Dendritic cell treated with granulocyte-macrophage colony-stimulating factor and Interleukin-4, amounts not matched to agents 40 ng/mL and 50 ng/mL, for 4 days (primary cell): ENCODE results near the gene ARID1A.

Experiments
- H3K27ac Mint-ChIP-seq: one replicate; pipeline ENCODE4 v1.8.0; 2022; ENCODE audit warnings: mild to moderate bottlenecking, mixed read lengths
- H3K27me3 Mint-ChIP-seq: one replicate; pipeline ENCODE4 v1.8.0; 2022; ENCODE audit warnings: mild to moderate bottlenecking, mixed read lengths
- H3K36me3 Mint-ChIP-seq: one replicate; pipeline ENCODE4 v1.8.0; 2022; ENCODE audit warnings: low read depth, mixed read lengths
- H3K4me1 Mint-ChIP-seq: one replicate; pipeline ENCODE4 v1.8.0; 2022; ENCODE audit warnings: low read depth, mixed read lengths
- H3K4me3 Mint-ChIP-seq: one replicate; pipeline ENCODE4 v1.8.0; 2022; ENCODE audit warnings: mild to moderate bottlenecking, moderate library complexity, mixed read lengths
- H3K9me3 Mint-ChIP-seq: one replicate; pipeline ENCODE4 v1.8.0; 2022; ENCODE audit warnings: mixed read lengths
- intact Hi-C: fragments of 100-400 bp; cut with micrococcal nuclease; formaldehyde crosslinking; loops from one replicate; pipeline ENCODE4 v1.15.0; 2022

The ARID1A gene

DNA sequence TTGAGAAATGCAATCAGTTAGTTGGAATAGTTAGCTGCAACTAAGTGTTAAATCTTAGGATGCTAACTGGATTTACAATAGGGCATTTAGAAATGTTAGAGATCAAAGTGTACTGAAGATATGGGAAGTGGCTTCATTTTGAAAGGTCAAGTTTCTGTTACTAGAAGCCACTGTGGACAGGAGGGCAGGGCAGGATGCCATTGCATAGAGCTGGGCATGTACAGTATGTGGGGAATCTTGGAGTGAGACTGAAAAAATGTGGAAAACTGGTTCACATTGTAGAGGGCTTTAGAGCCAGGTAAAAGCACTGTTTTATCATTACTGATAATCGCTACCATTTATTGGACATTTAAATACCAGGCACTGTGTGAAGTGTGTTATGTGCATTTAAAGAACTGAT is 31.0 kb downstream of the ARID1A start:
- Mint-ChIP-seq H3K27me3 (no peaks in the 10 kb centered on the region), H3K9me3 (no peaks in the 10 kb centered on the region), H3K36me3 (peaks cover 53% of the 10 kb centered on the region), H3K4me3 (no peak overlapping the region), H3K27ac (no peak overlapping the region), H3K4me1 (peaks cover 67% of the 10 kb centered on the region)
- intact Hi-C loops: loop anchor here (1.0 to 10.0 kb wide), 2 partner anchors 12 to 58 kb away; partner anchors contain the start of gene PIGV

GRCh38 chr1:26727476-26727875 is 31.7 kb downstream of the ARID1A start:
- Mint-ChIP-seq H3K9me3 (no peaks in the 10 kb centered on the region), H3K4me1 (peaks cover 60% of the 10 kb centered on the region), H3K4me3 (no peak overlapping the region), H3K36me3 (peaks cover 53% of the 10 kb centered on the region), H3K27me3 (no peaks in the 10 kb centered on the region), H3K27ac (no peak overlapping the region)
- intact Hi-C loops: loop anchor here (10.0 kb wide), 1 partner anchor 57 kb away; the partner anchor contains the start of gene PIGV

DNA sequence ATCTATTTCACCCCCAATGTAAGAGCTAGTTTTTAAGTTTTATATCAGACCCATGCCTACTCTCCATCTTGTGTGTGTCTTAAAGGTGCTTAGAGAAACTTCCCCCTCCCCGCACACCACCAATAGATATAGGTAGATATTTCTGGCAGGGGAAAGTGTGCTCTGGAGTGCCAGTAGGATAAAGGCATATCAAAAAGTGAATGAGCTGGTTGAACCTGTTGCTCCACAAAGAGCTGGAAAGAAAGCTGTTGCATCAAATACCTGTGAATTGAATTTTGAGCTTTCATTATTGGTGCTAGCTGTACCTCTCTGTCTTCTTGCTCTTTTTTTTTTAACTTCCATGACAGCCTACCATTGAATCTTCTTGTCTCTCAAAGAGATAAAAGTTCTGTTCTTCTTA is 32.8 kb downstream of the ARID1A start:
- H3K27me3 Mint-ChIP-seq: no peaks in the 10 kb centered on the region
- peaks cover 58% of the 10 kb centered on the region for H3K4me1 Mint-ChIP-seq
- intact Hi-C loops: loop anchor here (10.0 kb wide), 1 partner anchor 56 kb away; the partner anchor contains the start of gene PIGV

GRCh38 chr1:26729633-26730032 is 33.8 kb downstream of the ARID1A start:
- no peak overlapping the region for H3K4me3 Mint-ChIP-seq
- no peaks in the 10 kb centered on the region for H3K27me3 Mint-ChIP-seq
- H3K27ac Mint-ChIP-seq: no peak overlapping the region
- H3K36me3 Mint-ChIP-seq: peaks cover 75% of the 10 kb centered on the region
- no peaks in the 10 kb centered on the region for H3K9me3 Mint-ChIP-seq
- H3K4me1 Mint-ChIP-seq: peaks cover 56% of the 10 kb centered on the region
- intact Hi-C loops: loop anchor here (10.0 kb wide), 1 partner anchor 55 kb away; the partner anchor contains the start of gene PIGV

More for the DNA sequence above, 32.8 kb downstream of the ARID1A start:
- Mint-ChIP-seq H3K27ac (no peak overlapping the region), H3K9me3 (no peaks in the 10 kb centered on the region), H3K4me3 (no peak overlapping the region), H3K36me3 (peaks cover 65% of the 10 kb centered on the region)

DNA sequence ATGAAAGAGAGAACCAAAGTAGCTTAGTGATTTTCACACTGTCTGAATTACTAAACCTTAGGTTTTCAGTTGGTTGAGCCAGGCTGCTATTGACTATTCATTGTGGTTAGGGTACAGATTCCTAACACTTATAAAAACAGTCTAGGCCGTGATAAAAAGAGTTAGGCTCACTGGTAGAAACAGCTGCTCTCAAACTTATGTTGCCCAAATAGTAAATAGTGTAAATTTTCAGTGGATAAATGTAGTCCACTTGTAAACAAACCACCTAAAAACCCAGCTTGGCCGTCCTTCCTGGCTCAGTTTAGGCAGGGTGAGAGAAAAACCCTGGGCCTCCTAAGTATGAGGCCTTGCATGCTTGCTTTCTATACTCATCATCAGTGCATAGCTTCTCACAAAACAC is 34.9 kb downstream of the ARID1A start:
- intact Hi-C loops: no loop called here
- Mint-ChIP-seq H3K9me3 (no peaks in the 10 kb centered on the region), H3K27me3 (no peaks in the 10 kb centered on the region), H3K4me3 (no peak overlapping the region), H3K4me1 (peaks cover 55% of the 10 kb centered on the region), H3K36me3 (peaks cover 85% of the 10 kb centered on the region), H3K27ac (peak overlapping the region; percentile 30)

GRCh38 chr1:26731233-26731902 is 35.6 kb downstream of the ARID1A start:
- peak overlapping the region; percentile 30 for H3K27ac Mint-ChIP-seq
- no peaks in the 10 kb centered on the region for H3K9me3 Mint-ChIP-seq
- intact Hi-C loops: no loop called here
- peaks cover 85% of the 10 kb centered on the region for H3K36me3 Mint-ChIP-seq
- H3K4me1 Mint-ChIP-seq: peaks cover 48% of the 10 kb centered on the region
- H3K4me3 Mint-ChIP-seq: no peak overlapping the region
- H3K27me3 Mint-ChIP-seq: no peaks in the 10 kb centered on the region

GRCh38 chr1:26733392-26733791 is 37.6 kb downstream of the ARID1A start:
- no peak overlapping the region for H3K4me3 Mint-ChIP-seq
- no peaks in the 10 kb centered on the region for H3K27me3 Mint-ChIP-seq
- no peak overlapping the region for H3K27ac Mint-ChIP-seq
- intact Hi-C loops: no loop called here
- H3K4me1 Mint-ChIP-seq: peaks cover 33% of the 10 kb centered on the region
- no peaks in the 10 kb centered on the region for H3K9me3 Mint-ChIP-seq
- peaks cover 98% of the 10 kb centered on the region for H3K36me3 Mint-ChIP-seq

DNA sequence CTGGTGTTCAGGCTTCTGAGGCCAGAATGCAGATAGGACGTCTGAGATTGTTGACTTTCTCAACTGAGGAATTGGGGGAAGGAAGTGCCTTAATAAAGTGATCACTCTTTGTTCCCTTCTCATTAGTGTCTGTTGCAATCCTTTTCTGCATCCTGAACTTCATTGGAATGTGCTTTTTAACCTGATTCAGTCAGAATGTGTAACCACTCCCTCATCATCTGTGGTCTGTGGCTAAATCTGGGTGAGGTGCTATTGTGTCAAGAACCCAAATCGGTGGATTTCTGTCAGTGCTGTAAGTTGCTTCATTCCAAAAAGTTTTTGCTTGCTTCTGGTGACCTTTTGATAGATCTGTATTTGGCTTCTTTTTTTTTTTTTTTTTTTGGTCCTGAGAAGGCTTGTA is 38.2 kb downstream of the ARID1A start:
- Mint-ChIP-seq H3K27ac (no peak overlapping the region), H3K9me3 (no peaks in the 10 kb centered on the region), H3K36me3 (peaks cover 99% of the 10 kb centered on the region), H3K4me3 (no peak overlapping the region), H3K27me3 (no peaks in the 10 kb centered on the region), H3K4me1 (peaks cover 29% of the 10 kb centered on the region)
- intact Hi-C loops: no loop called here

- Mint-ChIP-seq H3K4me1 (peaks cover 34% of the 10 kb centered on the region), H3K36me3 (peaks cover 99% of the 10 kb centered on the region), H3K27me3 (no peaks in the 10 kb centered on the region), H3K4me3 (no peak overlapping the region), H3K9me3 (no peaks in the 10 kb centered on the region), H3K27ac (no peak overlapping the region)
- intact Hi-C loops: no loop called here
These were observed 38.8 kb downstream of the ARID1A start for GRCh38 chr1:26734501-26735058.

DNA sequence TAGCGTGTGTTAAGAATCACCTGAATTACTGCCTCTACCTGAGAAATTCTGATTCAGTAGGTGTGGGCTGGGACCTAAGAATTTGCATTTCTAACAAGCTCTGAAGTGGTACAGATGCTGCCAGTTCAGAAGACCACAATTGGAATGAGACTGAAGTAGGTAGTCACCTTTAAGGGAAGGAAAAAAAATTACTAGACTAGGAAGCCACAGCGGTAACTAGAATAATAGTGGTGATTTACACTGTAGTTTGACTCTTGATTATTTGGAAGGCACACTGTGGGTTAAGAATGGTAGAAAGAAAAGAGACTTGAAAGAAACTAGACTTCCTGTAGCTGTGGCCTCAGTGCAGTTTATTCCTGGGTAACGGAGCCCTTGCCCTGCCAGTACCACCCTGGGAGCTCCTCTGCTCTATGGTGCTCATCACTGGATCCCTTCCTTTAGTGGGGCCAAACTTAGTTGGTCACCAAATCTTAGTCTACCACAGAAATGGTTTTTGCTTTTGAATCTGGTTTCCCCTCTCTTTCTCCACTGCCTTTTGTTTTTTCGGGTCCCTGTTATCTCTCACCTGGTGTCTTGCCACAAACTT is 43.6 kb downstream of the ARID1A start:
- peaks cover 50% of the 10 kb centered on the region for H3K4me1 Mint-ChIP-seq
- intact Hi-C loops: no loop called here
- H3K4me3 Mint-ChIP-seq: no peak overlapping the region
- peak overlapping the region; percentile 13 for H3K27ac Mint-ChIP-seq
- H3K27me3 Mint-ChIP-seq: no peaks in the 10 kb centered on the region
- H3K36me3 Mint-ChIP-seq: peaks cover 98% of the 10 kb centered on the region
- no peaks in the 10 kb centered on the region for H3K9me3 Mint-ChIP-seq

DNA sequence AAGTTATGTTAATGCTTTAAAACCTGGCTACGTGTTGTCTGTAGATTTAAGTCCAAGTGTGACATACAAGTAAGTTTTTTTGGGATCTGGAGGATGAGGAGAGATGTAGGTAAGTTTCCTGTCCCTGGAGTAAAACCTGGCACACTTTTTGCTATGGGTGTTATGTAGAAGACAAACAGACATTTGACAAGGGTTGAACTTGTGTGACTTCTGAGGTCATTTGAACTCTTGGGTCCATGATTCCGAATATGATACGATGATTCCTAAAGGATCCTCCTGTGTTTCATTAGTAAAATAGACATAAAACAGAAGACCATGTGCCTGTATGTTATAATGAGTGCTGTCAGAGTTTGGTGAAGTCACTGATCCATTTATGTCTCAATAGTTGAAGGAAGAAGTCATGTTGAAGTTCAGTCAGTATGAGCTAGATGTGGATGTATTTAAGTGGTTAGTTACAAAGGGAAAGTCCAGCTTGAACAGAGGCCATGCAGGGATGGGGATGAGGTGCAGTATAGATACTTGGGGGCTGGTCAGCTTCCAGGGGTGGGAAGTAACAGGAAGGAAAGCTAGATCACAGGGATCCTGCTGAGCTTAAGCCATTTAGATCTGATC is 44.3 kb downstream of the ARID1A start:
- H3K4me1 Mint-ChIP-seq: peaks cover 57% of the 10 kb centered on the region
- peaks cover 93% of the 10 kb centered on the region for H3K36me3 Mint-ChIP-seq
- no peaks in the 10 kb centered on the region for H3K27me3 Mint-ChIP-seq
- no peaks in the 10 kb centered on the region for H3K9me3 Mint-ChIP-seq
- intact Hi-C loops: loop anchor here (5.0 kb wide), 1 partner anchor 38 kb away; no protein-coding TSS in a partner anchor
- H3K4me3 Mint-ChIP-seq: no peak overlapping the region
- H3K27ac Mint-ChIP-seq: peak overlapping the region; percentile 13

DNA sequence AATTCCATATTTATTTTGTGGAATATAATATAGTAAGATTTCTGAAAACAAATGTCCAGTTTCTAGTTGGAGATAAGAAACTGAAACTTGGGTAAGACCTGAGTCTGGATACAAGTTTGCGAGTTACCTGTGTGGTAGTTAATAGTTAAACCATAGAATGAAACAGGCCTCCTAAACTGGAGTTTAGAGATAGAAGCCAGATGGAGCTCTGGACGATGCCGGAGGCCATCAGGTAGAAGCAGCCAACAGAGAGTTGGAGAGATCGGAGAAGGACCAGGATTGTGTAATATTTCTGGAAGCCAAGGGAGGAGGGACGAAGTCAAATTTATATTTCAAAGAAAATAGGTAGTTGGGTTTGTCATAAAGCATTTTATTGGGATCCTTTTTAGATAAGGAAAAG is 45.1 kb downstream of the ARID1A start:
- H3K9me3 Mint-ChIP-seq: no peaks in the 10 kb centered on the region
- H3K27ac Mint-ChIP-seq: no peak overlapping the region
- H3K4me3 Mint-ChIP-seq: no peak overlapping the region
- H3K27me3 Mint-ChIP-seq: no peaks in the 10 kb centered on the region
- intact Hi-C loops: loop anchor here (5.0 kb wide), 1 partner anchor 39 kb away; no protein-coding TSS in a partner anchor
- H3K36me3 Mint-ChIP-seq: peaks cover 92% of the 10 kb centered on the region
- H3K4me1 Mint-ChIP-seq: peaks cover 57% of the 10 kb centered on the region

DNA sequence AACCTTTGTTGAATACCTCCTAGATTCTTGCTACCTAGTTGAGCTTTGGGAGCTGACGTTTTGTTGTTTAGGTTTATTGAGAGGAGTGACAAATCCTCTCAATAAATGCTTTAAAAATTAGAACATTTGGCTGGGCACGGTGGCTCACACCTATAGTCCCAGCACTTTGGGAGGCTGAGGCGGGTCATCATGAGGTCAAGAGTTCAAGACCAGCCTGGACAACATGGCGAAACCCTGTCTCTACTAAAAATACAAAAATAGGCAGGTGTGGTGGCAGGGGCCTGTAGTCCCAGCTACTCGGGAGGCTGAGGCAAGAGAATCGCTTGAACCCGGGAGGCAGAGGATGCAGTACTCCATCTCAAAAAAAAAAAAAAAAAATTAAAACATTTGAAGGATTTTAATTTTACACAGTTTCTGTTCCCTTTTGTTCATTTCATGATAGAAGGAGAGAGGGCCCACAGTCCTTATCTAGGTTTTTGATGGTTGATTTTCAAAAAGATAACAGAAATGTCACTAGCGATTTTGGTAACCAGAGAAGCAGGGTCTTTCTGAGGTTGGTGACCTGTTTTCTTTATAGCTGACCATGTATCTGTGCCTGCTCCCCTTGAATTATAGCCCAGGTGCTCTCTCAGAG is 47.7 kb downstream of the ARID1A start:
- peak overlapping the region; percentile 8 for H3K4me3 Mint-ChIP-seq
- H3K27me3 Mint-ChIP-seq: no peaks in the 10 kb centered on the region
- intact Hi-C loops: loop anchor here (5.0 kb wide), 1 partner anchor 41 kb away; no protein-coding TSS in a partner anchor
- H3K27ac Mint-ChIP-seq: peak overlapping the region; percentile 68
- peaks cover 62% of the 10 kb centered on the region for H3K4me1 Mint-ChIP-seq
- no peaks in the 10 kb centered on the region for H3K9me3 Mint-ChIP-seq
- H3K36me3 Mint-ChIP-seq: peaks cover 93% of the 10 kb centered on the region
